HUDEP-2 (cell line): ENCODE data around the gene CASP6.
A peak's percentile ranks its signal among the peaks of the same experiment; 100 is the strongest.

Experiments used
- DNase-seq, 76 experiments: peaks; one replicate each; lab custom pipeline; 2025; ENCODE audit not compliant: unreplicated experiment in 76 of 76; lab: John Stamatoyannopoulos, UW

The CASP6 gene

DNA sequence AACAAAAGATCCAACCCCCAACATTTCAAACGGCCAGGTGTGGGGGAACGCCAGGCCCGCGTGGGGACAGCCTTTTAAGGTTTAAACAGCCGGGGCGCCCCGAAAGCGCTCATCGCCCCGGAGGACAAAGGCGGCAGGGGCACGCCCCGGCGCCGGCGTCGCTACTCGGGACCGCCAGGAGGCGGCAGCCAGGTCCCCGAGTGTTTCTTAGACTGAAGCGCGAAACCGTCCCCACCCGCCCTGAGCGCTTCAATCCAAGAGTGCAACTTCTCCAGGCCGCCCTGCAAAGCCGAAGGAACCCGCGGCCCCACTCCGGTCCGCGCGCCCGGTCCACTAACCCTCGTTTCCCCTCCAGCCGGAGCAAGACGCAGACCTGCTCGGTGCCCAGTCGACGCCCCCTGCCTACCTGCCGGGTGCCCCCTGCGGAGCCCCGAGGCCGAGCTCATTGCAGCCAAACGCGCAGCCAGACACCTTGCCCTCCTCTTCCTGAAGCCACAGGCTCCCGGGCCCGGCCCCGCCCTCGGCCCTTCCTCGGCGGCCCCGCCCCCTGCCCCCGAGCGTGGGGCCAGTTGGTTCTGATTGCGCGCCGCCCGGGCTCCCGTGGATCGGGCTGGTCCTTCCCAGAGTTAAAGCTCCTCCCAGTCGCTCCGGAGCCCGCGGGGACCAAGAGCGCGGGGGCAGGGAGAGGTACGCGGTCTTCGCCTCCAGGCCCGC is at the start of gene CASP6:
Gene CASP6 (minus strand): TSS at position 496 of the 714 bp plus-strand sequence. CDS start 50 bp downstream, at position 446.
- peak in 74 of 76 experiments; percentile 1 to 87 (median 66) for DNase-seq

- DNase-seq: peak in 2 of 76 experiments; percentile 11 to 14
Measured at GRCh38 chr4:109752525-109752924, 49.3 kb upstream of the CASP6 start.

DNA sequence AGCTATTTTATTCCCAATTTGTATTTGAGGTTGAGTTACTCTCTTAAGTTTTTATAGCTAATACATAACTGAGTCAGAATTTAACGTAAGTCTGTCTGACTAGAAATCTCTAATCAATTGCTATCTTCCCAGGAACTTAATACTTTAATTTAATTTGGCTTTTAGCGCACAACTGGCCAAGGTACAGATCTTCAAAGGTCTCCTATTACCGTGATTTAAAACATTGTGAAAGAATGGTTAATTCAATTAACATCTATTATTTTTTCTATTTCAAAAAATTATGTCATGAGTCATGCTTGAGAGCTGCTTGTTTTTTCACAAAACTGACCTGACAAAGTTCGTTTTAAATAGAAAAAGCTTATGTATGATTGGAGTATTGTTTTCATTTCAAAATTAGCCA is 48.6 kb upstream of the CASP6 start:
- DNase-seq: no peak

DNA sequence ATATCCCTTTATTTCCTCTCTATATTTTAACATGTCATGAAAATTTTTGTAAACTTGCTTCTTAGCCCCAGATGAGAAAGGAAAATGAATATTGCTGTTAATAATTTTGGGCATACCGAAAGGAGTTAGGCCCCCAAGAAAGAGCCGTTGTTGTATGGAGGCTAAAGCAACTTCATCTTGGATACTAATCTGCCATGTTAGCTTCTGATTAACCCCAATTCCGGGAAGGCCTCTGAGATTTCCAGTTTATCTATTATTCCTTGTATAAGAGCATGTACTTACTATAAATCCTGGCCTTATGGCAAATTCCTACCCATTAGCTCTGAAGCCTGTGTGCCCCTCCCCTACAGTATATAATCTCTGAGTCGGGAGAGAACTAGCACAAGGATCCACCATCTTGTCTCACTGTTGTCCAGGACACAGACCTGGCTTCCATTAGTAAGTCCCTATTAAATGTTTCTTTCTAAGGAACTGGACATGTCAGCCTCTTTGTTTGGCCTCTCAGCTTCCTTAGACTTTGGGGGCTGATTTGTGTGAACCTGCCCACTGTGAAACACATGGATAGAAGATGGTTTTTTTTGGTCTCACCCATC is 47.5 kb upstream of the CASP6 start:
- DNase-seq: no peak

DNA sequence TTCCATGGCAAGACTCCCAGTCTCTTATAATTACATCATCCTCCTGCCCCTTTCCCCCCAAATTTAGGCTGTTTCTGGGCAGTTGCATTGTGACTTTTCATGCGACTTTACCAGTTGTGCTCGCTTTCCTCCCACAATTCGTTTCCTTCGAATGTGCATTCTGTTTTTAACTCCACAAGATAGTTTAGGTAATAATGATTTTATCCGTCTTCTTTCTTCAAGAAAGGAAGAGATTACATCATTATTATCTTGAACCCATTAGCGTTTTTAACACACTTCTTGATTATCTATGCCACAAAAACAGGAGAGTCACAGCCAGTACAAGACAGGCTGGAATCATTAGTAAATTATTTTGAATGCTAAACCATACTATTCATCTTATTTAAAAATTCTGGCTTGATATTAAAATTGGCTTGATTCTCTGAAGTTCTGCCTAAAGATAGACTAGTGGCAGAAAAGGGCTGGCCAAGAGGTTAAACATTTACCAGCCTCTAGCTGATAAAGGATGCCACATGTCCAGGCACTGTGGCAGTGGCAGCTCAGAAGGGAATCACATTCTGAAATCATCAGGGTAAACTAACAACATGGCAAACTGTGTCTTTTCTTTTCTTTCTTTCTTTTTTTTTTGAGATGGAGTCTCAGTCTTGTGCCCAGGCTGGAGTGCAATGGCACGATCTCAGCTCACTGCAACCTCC is 46.3 kb upstream of the CASP6 start:
- DNase-seq: no peak

DNA sequence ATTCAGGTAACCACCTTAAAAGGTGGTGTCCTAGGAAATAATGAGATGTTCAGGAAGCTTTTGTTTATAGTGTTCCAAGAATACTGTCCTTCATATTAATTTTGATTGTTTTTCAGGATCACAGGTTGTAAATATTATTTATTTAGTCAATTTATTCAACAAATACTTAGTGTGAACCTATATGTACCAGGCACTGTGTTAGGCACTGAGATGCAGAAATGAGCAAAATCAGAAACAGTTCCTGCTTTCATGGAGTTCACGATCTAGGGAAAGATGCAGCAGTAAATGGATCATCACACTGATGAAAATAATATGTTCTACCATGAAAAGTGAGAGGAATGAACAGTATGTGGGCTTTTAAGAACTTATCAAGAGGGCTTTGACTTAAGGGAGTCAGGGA is 44.9 kb upstream of the CASP6 start:
- no peak for DNase-seq

DNA sequence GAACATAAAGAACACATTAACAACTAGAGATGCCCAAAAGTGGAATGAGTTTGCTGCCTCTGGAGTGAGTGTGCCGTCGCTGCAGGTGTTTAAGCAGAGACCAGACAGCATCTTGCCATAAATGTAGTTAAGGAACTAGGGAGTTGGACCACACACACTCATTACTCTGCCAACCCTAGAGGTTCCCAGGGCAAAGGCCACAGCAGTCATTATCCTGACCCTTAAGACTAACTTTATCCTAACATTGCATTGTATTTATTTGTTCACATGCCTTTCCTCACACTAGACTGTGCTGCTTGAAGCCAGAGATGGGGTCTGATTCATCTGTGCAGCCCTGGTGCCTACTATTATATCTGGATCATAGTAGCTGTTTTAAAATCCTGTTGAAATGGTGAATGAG is 43.5 kb upstream of the CASP6 start:
- no peak for DNase-seq

DNA sequence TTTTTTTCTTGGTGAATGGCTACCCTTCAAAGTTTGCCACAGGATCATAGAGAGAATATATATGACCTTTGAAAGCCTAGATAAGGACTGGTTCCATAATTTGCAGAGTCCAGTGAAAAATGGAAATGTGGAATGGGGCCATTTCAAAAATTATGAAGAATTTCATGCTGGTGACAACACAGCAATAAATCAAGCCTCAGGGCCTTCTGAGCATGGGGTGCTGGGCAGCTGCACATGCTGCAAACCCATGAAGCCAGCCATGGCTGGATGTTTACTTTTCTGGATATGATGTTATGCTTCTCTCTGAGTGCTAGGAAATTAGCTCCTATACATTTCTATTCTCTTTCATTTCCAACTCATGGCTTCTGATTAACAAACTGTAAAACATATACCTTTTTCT is 42.6 kb upstream of the CASP6 start:
- DNase-seq: no peak

DNA sequence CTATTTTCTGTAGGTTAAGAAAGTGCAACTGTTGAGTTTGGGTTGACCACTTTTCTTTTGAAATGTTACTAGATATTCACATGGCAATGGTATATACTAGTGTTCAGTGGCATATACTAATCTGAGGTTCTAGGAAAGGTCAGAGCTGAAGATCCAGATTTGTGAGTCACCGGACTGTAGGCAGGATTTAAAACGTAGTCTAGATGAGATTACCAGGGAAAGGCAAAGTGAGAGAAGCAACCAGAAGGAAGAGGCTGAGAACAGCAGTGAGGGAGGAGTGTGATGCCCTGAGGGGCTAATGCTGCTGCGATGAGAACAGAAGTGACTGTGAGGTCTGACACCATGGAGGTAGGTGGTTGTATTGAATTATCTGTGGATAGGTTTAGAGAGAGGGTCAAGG is 36.3 kb upstream of the CASP6 start:
- no peak for DNase-seq

DNA sequence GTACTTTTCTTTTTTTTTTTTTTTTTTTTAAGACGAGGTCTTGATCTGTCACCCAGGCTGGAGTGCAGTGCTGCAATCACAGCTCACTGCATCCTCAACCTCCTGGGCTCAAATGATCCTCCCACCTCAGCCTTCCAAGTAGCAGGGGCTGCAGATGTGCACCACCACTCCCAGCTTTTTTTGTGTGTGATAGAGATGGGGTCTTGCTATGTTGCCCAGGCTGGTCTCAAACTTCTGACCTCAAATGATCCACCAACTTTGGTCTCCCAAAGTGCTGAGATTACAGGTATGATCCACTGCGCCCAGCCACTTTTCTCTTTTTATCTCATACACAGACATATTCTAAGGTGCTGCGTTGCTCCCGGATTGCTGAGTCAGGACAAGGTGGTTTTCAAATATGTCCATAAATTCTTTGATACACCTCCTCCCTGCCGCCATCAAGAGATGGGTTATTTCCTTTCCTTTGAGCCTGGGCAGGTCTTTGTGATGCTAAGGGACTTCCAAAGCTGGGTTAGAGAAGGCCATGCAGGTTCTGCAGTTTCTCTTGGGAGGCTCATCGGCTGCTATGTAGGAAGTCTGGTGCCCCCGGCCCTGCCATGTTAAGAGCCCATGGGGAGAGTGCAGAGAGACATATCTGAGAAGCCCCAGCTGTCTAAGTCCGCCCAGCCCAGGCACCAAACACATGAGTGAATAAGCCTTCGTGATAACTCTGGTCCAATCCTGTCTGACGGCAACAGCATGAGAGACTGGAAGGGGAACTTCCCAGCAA is 35.0 kb upstream of the CASP6 start:
- DNase-seq: no peak

- no peak for DNase-seq
Measured at GRCh38 chr4:109735566-109736365, 32.5 kb upstream of the CASP6 start.

DNA sequence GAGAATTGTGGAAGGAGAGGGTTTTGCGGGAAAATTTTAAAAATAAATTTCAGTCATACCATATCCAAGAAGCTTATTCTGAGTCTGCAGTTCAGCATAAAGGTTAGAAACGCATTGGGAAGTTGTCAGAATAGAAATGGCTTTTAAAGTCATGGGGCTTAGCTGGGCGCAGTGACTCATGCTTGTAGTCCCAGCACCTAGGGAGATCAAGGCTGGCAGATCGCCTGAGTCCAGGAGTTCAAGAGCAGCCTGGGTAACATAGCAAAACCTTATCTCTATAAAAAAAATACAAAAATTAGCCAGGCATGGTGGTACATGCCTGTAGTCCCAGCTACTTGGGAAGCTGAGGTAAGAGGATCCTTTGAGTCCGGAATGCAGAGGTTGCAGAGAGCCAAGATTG is 30.5 kb upstream of the CASP6 start:
- peak in 7 of 76 experiments; percentile 2 to 46 (median 13) for DNase-seq

- DNase-seq: no peak
Measured at GRCh38 chr4:109730619-109731545, 27.6 kb upstream of the CASP6 start.

- peak in 66 of 76 experiments; percentile 3 to 86 (median 48) for DNase-seq
Measured at GRCh38 chr4:109729718-109730618, 26.7 kb upstream of the CASP6 start, which contains the start of gene PLA2G12A. PLA2G12A (minus strand) TSS chr4:109730070; CDS start chr4:109729809, 261 bp downstream.

DNA sequence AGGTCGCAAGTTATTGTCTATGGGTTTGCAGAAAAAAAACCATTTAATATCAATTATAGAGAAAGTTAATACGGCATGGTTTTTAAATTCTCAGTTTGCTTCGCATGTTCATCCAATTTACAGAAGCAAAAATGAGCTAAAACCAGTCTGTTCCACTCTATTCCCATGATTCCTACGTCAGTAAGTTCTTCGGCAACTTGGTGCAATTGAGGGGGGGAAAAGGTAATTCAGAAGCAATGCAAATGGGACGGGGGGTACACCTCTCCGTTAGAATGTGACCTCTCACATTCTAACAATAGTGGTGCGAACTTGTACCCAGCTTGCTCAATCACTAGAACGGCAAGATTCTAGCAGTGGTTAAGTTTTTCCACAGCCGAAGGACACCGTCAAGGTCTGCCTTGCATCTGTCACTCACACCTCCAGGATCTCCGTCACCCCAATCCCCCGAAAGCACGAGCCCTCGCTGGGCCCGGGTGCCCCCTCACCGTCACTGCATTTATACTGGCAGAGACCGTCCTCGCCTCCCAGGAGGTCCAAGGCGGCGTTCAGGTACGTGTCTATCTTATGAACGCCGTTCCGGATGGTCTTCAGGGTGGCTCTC is 26.0 kb upstream of the CASP6 start:
- peak in 12 of 76 experiments; percentile 2 to 83 (median 37) for DNase-seq

GRCh38 chr4:109728385-109728784 is 25.1 kb upstream of the CASP6 start:
- DNase-seq: no peak

DNA sequence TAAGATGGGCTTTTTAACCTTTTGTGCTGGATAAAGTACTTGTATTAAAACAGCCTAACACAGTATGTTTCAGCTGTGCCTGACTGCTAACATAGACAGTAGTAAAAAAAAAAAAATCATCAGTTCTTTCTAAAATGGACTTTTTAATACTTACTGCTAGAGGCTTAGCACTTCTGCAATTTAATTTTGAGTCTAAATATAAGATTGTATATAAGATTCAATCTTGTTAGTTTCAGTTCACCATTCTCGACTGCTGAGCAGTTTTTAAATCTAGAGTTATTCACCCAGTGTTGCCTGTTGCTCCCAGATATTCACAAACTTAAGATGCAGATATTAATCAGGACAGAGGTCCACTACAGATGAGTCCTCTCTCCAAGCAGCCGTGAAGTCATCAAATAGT is 19.9 kb upstream of the CASP6 start:
- DNase-seq: no peak

DNA sequence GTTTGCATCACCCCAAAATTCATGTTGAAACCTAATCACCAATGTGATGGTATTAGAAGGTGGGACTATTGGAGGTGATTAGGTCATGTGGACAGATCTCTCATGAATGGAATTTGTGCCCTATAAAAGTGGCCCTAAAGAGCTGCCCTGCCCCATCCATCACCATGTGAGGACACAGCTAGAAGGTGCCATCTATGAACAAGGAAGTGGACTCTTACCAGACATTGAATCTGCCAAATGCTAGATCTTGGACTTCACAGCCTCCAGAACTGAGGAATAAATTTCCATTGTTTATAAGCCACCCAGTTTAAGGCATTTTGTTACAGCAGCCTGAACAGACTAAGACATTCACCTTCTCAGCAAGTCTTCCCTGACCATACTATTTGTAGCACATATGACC is 19.1 kb upstream of the CASP6 start:
- DNase-seq: no peak
